Measurements from ENCODE around the gene PGLYRP2.

GRCh38 chr19:15445807-15446376, 33.4 kb downstream of the PGLYRP2 start:
- no peak for TF ChIP-seq CTCF (IDR thresholded peaks at IDR 0.05; ENCODE audit: borderline replicate concordance, extremely low read depth, low read length, poor library complexity, severe bottlenecking)
- TF ChIP-seq EZH2 (IDR thresholded peaks at IDR 0.05; ENCODE audit: borderline replicate concordance, low read depth, low read length, severe bottlenecking), result no peak
